Body of pancreas (tissue), 4 donors: ENCODE data around the gene MAPT. TPM values are rescaled to one million over a fixed set of nuclear protein-coding genes. Genes with fewer than 3 reads are reported as not detected.
"Not testable (repeated sequence)": the region's sequence is repeated elsewhere in the genome, so short reads cannot be mapped to it uniquely, and the experiment has no call there.

Experiments
- ATAC-seq: fragments of 150-250 bp; one replicate; pipeline ENCODE4 v1.9.1; 2016
- DNase-seq, 4 donors: peaks; one replicate each; pipeline ENCODE4 v3.0.0-alpha.2; 2019
- H3K27ac ChIP-seq, 4 donors: fragments of 200-600 bp; sonication (generic); 1 replicate in 3 of 4; 2 replicates in 1 of 4; pipeline versions ENCODE4 v1.5.1 to v1.6.1; 2016 to 2019; ENCODE audit warnings: mild to moderate bottlenecking in 1 of 4, mixed read lengths in 1 of 4, moderate library complexity in 1 of 4
- H3K27me3 ChIP-seq, 2 donors: fragments of 200-600 bp; sonication (generic); one replicate each; pipeline ENCODE4 v1.6.0; 2016; ENCODE audit warnings: mild to moderate bottlenecking in 1 of 2
- H3K36me3 ChIP-seq, 2 donors: fragments of 200-600 bp; sonication (generic); replicated peaks in 1 of 2; 2 replicates each; pipeline ENCODE4 v1.5.1; 2016; ENCODE audit warnings: low read depth in 2 of 2; ENCODE audit not compliant: insufficient read depth in 1 of 2
- H3K4me1 ChIP-seq: fragments of 200-600 bp; sonication (generic); one replicate; pipeline ENCODE4 v1.6.0; 2016
- H3K4me3 ChIP-seq, 2 donors: fragments of 200-600 bp; sonication (generic); 1 replicate in 1 of 2; 2 replicates in 1 of 2; pipeline ENCODE4 v1.5.1; 2016 to 2019
- H3K9me3 ChIP-seq, 3 donors: fragments of 200-600 bp; sonication (generic); 1 replicate in 2 of 3; 2 replicates in 1 of 3; pipeline ENCODE4 v1.5.1; 2016
- CTCF ChIP-seq, 7 experiments: fragments of 450-650 bp in 4 of 7; fragments of 200-600 bp in 3 of 7; sonication (generic) in 3 of 7; IDR thresholded peaks; one replicate each; pipeline ENCODE4 v1.5.1; 2016 to 2019; ENCODE audit warnings: antibody characterized with exemption in 7 of 7
- POLR2A ChIP-seq, 3 donors: fragments of 450-650 bp; IDR thresholded peaks; one replicate each; pipeline ENCODE4 v1.6.1; 2016; ENCODE audit warnings: antibody characterized with exemption in 3 of 3, mild to moderate bottlenecking in 2 of 3
- WGBS, 2 donors: methylation state at CpG; one replicate each; pipeline ENCODE4 v1.1.5; 2017; 5-methylcytosine and 5-hydroxymethylcytosine counted together
- intact Hi-C: fragments of 100-400 bp; cut with DNase I; formaldehyde crosslinking; loops from one replicate; pipeline ENCODE4 v1.15.1; 2023
- total RNA-seq, 2 donors: library from RNA; depleted of rRNA; stranded (reverse); fragments of >200 nt; gene quantifications; one replicate each; pipeline ENCODE4 v1.1.0, GENCODE V29; 2016

MAPT gene
- total RNA-seq, 2 donors from 2014 or later = 1.6 to 2.3 TPM

- 96% methylated on average over 3 to 12 of the region's 12 CpGs for WGBS, 2 donors
- ATAC-seq = no peak
- intact Hi-C loops = no loop called here
- H3K27ac ChIP-seq = peak overlapping the region in 1 of 4 donors; percentile 19
- no peak overlapping the region for H3K4me3 ChIP-seq
- no peak for TF ChIP-seq CTCF (IDR thresholded peaks at IDR 0.05)
- no peak for TF ChIP-seq POLR2A (IDR thresholded peaks at IDR 0.05)
- no peaks in the 10 kb centered on the region for H3K36me3 ChIP-seq
- DNase-seq = no peak
- no peaks in the 10 kb centered on the region for H3K9me3 ChIP-seq
- H3K4me1 ChIP-seq = peaks cover 40% of the 10 kb centered on the region
- no peaks in the 10 kb centered on the region for H3K27me3 ChIP-seq
These were observed 126.6 kb downstream of the MAPT start for GRCh38 chr17:46020998-46021397.

GRCh38 chr17:46023366-46023765, 129.0 kb downstream of the MAPT start:
- Histone ChIP-seq H3K27ac (peak overlapping the region in 2 of 4 donors; percentile 82 to 84), H3K4me1 (peaks cover 55% of the 10 kb centered on the region)
- H3K4me3 ChIP-seq, H3K9me3 ChIP-seq, DNase-seq, H3K36me3 ChIP-seq, intact Hi-C loops, H3K27me3 ChIP-seq, ATAC-seq: not testable (repeated sequence)
- 81 to 82% methylated on average over 7 of the region's 7 CpGs for WGBS, 2 donors

- DNase-seq = peak in 2 of 4 donors; percentile 37 to 55
- Histone ChIP-seq H3K9me3 (no peaks in the 10 kb centered on the region), H3K4me3 (no peak overlapping the region), H3K27ac (peak overlapping the region in 3 of 4 donors; percentile 72 to 84 (median 82)), H3K4me1 (peaks cover 56% of the 10 kb centered on the region), H3K27me3 (no peaks in the 10 kb centered on the region), H3K36me3 (no peaks in the 10 kb centered on the region)
- TF ChIP-seq POLR2A (IDR thresholded peaks at IDR 0.05) (no peak), CTCF (IDR thresholded peaks at IDR 0.05) (no peak)
- whole genome bisulfite sequencing, 2 donors = 70 to 77% methylated on average over 22 to 24 of the region's 24 CpGs
- no peak for ATAC-seq
- intact Hi-C loops = no loop called here
These were observed 129.5 kb downstream of the MAPT start for GRCh38 chr17:46023783-46024388.

GRCh38 chr17:46024590-46024989, 130.2 kb downstream of the MAPT start:
- TF ChIP-seq CTCF (IDR thresholded peaks at IDR 0.05) (no peak), POLR2A (IDR thresholded peaks at IDR 0.05) (no peak)
- H3K27me3 ChIP-seq = no peaks in the 10 kb centered on the region
- H3K9me3 ChIP-seq = no peaks in the 10 kb centered on the region
- peaks cover 63% of the 10 kb centered on the region for H3K4me1 ChIP-seq
- no peaks in the 10 kb centered on the region for H3K36me3 ChIP-seq
- peak; percentile 51 for ATAC-seq
- H3K27ac ChIP-seq = peak overlapping the region; percentile 65 to 84 (median 77)
- DNase-seq = peak; percentile 60 to 87 (median 76)
- intact Hi-C loops = no loop called here
- WGBS, 2 donors = 24 to 45% methylated on average over 14 of the region's 14 CpGs
- no peak overlapping the region for H3K4me3 ChIP-seq

- DNase-seq (no peak), ATAC-seq (no peak)
- Histone ChIP-seq H3K4me1 (peaks cover 68% of the 10 kb centered on the region), H3K9me3 (no peaks in the 10 kb centered on the region), H3K36me3 (no peaks in the 10 kb centered on the region), H3K4me3 (no peak overlapping the region), H3K27ac (peak overlapping the region; percentile 65 to 84 (median 77)), H3K27me3 (no peaks in the 10 kb centered on the region)
- intact Hi-C loops = no loop called here
- no peak for TF ChIP-seq CTCF (IDR thresholded peaks at IDR 0.05)
- TF ChIP-seq POLR2A (IDR thresholded peaks at IDR 0.05) = no peak
- 79 to 97% methylated on average over 8 to 10 of the region's 10 CpGs for WGBS, 2 donors
These were observed 130.7 kb downstream of the MAPT start for GRCh38 chr17:46025060-46025459.
